Activated naive CD4-positive, alpha-beta T cell treated with anti-CD3 and anti-CD28 coated beads, Interleukin-2, amount 50 U/mL, for 24 hours (primary cell): ENCODE data around the gene PHF11.
A peak's percentile ranks its signal among the peaks of the same experiment; 100 is the strongest.

Experiments
- H3K27ac Mint-ChIP-seq: one replicate; pipeline ENCODE4 v1.8.0; 2021; ENCODE audit warnings: mild to moderate bottlenecking, mixed read lengths
- H3K27me3 Mint-ChIP-seq: one replicate; pipeline ENCODE4 v1.8.0; 2021; ENCODE audit warnings: mixed read lengths
- H3K36me3 Mint-ChIP-seq: one replicate; pipeline ENCODE4 v1.8.0; 2021; ENCODE audit warnings: mixed read lengths
- H3K4me1 Mint-ChIP-seq: one replicate; pipeline ENCODE4 v1.8.0; 2021; ENCODE audit warnings: mixed read lengths
- H3K4me3 Mint-ChIP-seq: one replicate; pipeline ENCODE4 v1.8.0; 2021; ENCODE audit warnings: mild to moderate bottlenecking, mixed read lengths
- H3K9me3 Mint-ChIP-seq: one replicate; pipeline ENCODE4 v1.8.0; 2021; ENCODE audit warnings: mixed read lengths

Gene PHF11

DNA sequence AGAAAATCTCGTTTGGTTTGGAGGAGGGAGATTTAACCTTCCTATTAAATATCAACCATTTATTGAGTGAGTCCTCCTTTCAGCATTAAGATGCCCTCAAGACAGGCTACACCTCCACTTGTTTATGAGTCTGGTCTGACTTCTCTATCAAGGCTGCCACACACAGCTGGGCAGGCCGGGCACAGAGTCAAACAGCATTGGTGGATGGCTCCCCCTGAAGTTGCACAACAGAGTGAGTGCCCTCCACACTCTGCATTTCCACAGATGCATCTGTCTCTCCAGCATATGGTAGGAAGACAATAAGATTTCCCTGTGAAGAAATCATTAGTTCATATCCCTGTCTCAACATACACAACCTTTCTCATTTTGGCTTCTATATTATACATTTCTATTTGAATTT is 31.4 kb downstream of the PHF11 start:
- peak overlapping the region; percentile 70 for H3K27ac Mint-ChIP-seq
- no peaks in the 10 kb centered on the region for H3K27me3 Mint-ChIP-seq

DNA sequence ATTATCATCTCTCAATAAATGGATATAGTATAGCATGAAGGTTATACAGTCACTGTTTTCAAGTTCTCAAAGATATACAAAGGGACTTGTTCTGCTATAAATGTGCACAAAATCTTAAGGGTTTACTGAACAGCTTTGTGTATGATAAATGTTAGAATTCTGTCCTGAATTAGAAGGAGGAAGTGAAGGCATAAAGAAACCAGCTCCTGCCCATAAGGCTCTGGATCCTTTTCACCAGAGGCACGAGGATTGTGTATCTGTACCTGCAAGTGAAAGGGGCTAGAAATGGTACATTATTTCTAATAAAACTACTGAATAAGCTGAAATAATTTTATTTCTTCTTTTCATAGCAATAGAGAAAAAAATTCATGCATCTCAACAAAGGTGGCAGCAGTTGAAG is 32.4 kb downstream of the PHF11 start:
- Mint-ChIP-seq H3K9me3 (no peaks in the 10 kb centered on the region), H3K4me3 (no peak overlapping the region), H3K27me3 (no peaks in the 10 kb centered on the region), H3K4me1 (peaks cover 24% of the 10 kb centered on the region), H3K27ac (peak overlapping the region; percentile 59), H3K36me3 (peaks cover 17% of the 10 kb centered on the region)

More for the DNA sequence above, 31.4 kb downstream of the PHF11 start:
- Mint-ChIP-seq H3K4me3 (no peak overlapping the region), H3K4me1 (peaks cover 18% of the 10 kb centered on the region), H3K9me3 (no peaks in the 10 kb centered on the region), H3K36me3 (peaks cover 15% of the 10 kb centered on the region)

DNA sequence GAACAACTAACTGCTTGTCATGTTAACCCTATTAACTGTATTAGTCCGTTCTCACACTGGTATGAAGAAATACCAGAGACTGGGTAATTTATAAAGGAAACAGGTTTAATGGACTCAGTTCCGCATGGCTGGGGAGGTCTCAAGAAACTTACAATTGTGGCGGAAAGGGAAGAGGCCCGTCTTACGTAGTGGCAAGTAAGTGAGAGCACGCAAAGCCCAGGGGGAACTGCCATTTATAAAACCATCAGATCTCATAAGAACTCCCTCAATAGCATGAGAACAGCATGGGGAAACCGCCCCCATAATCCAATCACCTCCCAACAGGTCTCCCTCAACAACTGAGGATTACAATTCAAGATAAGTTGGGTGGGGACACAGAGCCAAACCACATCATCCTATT is 34.7 kb downstream of the PHF11 start:
- Mint-ChIP-seq H3K27me3 (no peaks in the 10 kb centered on the region), H3K27ac (peak overlapping the region; percentile 83), H3K9me3 (no peaks in the 10 kb centered on the region), H3K36me3 (peaks cover 17% of the 10 kb centered on the region), H3K4me1 (peaks cover 24% of the 10 kb centered on the region), H3K4me3 (no peak overlapping the region)

DNA sequence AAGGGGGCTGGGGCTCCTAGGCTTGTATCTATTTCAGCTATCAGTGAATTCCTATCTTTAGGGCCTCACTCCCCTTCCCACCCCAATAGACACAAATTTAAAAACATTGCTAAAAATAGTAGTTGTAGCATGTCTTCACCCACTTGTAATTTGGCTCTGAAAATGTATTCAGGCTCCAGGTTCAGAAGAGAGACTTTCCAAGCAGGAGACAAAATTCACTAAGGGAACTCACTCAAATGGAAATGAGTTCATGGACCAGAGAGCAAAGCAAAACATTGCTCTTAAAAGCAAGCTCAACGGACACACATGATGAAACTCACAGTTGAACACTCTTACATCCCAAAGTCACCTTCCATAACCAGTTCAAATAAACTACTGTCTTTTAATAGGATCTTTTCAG is 36.8 kb downstream of the PHF11 start:
- peaks cover 19% of the 10 kb centered on the region for H3K4me1 Mint-ChIP-seq
- H3K4me3 Mint-ChIP-seq: no peak overlapping the region
- H3K27me3 Mint-ChIP-seq: no peaks in the 10 kb centered on the region
- no peak overlapping the region for H3K27ac Mint-ChIP-seq
- no peaks in the 10 kb centered on the region for H3K9me3 Mint-ChIP-seq
- peaks cover 16% of the 10 kb centered on the region for H3K36me3 Mint-ChIP-seq

DNA sequence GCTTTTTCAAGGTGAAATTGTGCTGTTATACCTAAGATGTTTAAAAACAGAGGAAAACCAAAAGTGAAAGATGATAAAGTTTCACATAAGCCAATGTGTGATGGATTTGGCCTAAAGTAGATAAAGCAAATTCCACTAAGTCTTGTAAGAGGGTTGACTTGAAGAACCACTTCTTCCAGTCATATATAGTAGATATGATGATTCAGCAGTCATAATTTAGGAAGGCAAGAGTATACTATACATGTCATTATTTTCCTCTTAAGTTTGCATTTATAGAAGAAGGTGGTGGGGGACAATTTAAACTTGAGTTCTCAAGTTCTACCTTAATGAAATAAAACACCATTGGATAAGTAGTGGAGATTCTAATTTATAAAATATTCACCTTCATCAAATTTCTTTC is 37.3 kb downstream of the PHF11 start:
- Mint-ChIP-seq H3K27me3 (no peaks in the 10 kb centered on the region), H3K4me1 (peaks cover 19% of the 10 kb centered on the region), H3K27ac (no peak overlapping the region), H3K36me3 (peaks cover 16% of the 10 kb centered on the region), H3K9me3 (no peaks in the 10 kb centered on the region), H3K4me3 (no peak overlapping the region)

DNA sequence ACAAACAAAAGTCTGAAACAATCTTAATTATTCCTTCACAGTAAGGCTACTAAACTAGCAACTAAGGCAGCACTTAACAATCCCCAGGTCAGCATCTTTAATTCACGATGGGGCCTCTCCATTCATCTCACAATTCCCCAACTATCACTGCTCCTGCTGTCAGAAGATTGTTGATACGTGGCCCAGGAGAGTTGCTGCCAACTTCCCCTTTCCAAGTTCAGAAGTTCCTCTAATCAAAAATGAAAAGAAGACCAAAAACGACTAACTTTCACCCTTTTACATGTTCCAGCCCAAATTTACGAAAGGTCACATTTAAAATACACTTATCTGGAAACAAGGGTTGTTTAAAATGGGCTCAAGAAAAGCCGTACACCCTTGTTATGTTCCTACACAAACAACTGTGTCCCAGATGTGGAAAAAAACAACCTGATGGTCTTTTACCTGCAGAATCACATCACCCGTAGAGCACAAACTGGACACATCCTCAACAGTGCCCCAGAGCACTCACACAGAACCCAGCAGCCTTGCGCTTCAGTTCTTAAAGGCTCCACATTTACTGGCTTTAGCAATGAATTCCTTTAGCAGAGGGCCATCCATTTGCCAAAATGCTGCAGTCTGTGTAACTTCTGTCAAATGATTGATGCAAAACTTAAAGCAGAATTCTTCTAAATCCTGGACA is 38.0 kb downstream of the PHF11 start:
- H3K27me3 Mint-ChIP-seq: no peaks in the 10 kb centered on the region
- H3K27ac Mint-ChIP-seq: no peak overlapping the region
- peaks cover 14% of the 10 kb centered on the region for H3K36me3 Mint-ChIP-seq
- no peak overlapping the region for H3K4me3 Mint-ChIP-seq
- peaks cover 19% of the 10 kb centered on the region for H3K4me1 Mint-ChIP-seq
- H3K9me3 Mint-ChIP-seq: no peaks in the 10 kb centered on the region

DNA sequence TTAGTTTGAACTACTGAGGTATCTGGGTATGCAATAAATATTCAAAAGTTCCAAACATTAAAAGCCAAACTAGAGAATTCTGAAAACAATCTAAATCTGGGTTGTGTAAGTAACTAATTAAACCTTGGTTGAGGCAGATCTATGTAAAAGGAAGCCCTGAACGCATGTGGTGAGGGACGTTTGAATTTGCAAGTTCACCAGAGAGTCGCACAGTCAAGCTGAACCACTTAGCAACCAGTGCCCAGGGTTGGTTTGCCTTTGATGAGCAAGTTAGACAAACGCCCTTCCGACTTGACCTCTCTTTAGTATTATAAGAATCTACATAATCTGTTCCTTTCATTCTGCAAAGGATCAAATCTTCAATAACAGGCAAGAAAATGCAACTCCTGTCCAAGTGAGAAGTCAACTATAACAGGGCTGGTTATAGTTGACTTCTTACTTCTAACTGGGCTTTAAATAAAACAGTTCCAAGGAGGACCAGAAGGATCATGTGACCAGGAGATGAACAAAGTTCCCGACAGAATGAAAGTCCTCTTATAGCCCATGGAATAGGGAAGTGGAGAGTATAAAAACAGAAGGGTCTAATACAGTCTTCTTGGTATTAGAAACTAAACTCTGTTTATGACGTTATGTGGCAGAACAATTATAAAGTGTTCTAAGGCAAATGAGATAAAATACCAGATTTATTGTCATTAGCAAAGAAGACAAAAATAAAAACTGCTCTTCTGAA is 40.6 kb downstream of the PHF11 start:
- Mint-ChIP-seq H3K9me3 (no peaks in the 10 kb centered on the region), H3K4me3 (no peak overlapping the region), H3K27ac (no peak overlapping the region), H3K4me1 (peaks cover 34% of the 10 kb centered on the region), H3K36me3 (peaks cover 6% of the 10 kb centered on the region), H3K27me3 (no peaks in the 10 kb centered on the region)

DNA sequence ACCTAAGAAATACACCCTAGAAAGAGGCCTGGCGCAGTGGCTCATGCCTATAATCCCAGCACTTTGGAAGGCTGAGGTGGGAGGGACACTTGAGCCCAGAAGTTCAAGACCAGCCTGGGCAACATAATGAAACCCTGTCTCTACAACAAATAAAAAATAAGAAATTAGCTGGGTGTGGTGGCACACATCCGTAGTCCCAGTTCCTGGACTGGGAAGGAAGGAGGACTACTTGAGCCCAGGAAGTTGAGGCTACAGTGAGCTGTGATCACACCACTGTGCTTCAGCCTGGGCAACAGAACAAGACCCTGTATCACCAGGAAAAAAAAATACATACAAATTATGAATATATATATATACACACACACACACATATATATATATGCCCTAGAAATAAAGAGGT is 42.7 kb downstream of the PHF11 start:
- H3K27ac Mint-ChIP-seq: no peak overlapping the region

DNA sequence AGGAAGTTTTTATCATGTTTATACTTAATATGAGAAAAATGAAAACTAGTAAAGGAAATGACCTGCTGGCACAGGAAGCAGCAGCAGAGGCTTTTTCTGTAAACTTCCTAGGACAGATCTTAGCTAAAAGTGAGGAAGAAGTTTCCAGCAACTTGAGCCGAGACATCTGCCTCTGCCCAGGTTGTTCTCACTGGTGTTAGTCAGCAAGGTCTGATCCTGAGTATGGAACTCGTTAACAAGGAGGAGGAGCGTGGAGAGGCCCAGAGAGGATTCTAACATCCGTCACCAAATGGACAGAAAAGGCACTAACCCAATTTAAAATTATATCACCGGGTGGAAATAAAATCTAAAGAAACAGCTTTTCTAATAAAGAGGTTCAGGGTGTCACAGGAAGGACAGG is 43.6 kb downstream of the PHF11 start:
- H3K4me3 Mint-ChIP-seq: peak overlapping the region; percentile 86
- H3K27ac Mint-ChIP-seq: peak overlapping the region; percentile 89
- H3K4me1 Mint-ChIP-seq: peaks cover 22% of the 10 kb centered on the region
- peaks cover 3% of the 10 kb centered on the region for H3K36me3 Mint-ChIP-seq
- no peaks in the 10 kb centered on the region for H3K27me3 Mint-ChIP-seq
- no peaks in the 10 kb centered on the region for H3K9me3 Mint-ChIP-seq

More for the DNA sequence above, 42.7 kb downstream of the PHF11 start:
- peaks cover 22% of the 10 kb centered on the region for H3K4me1 Mint-ChIP-seq
- no peaks in the 10 kb centered on the region for H3K9me3 Mint-ChIP-seq
- H3K27me3 Mint-ChIP-seq: no peaks in the 10 kb centered on the region
- H3K4me3 Mint-ChIP-seq: no peak overlapping the region
- H3K36me3 Mint-ChIP-seq: peaks cover 3% of the 10 kb centered on the region

DNA sequence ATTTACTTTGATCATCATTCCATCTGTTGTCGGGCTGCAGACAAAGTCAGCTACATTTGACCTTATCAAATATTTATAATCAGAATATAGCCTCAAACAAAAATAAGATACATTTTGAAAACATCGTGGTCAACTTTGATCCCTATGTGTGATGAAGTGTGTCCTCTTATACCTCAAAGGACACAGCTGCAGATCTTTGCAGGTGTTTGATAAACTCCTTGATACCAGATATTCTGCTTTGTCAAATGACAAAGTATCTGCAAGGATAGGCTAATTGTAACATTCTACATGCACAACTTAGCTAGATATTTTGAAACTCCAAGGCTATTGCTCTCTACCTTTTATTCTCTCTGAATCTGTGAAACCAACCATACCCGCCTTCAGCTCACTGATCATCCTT is 44.0 kb downstream of the PHF11 start:
- H3K27ac Mint-ChIP-seq: peak overlapping the region; percentile 74
- no peaks in the 10 kb centered on the region for H3K27me3 Mint-ChIP-seq
- H3K9me3 Mint-ChIP-seq: no peaks in the 10 kb centered on the region
- peak overlapping the region; percentile 86 for H3K4me3 Mint-ChIP-seq
- peaks cover 3% of the 10 kb centered on the region for H3K36me3 Mint-ChIP-seq
- H3K4me1 Mint-ChIP-seq: peaks cover 22% of the 10 kb centered on the region

DNA sequence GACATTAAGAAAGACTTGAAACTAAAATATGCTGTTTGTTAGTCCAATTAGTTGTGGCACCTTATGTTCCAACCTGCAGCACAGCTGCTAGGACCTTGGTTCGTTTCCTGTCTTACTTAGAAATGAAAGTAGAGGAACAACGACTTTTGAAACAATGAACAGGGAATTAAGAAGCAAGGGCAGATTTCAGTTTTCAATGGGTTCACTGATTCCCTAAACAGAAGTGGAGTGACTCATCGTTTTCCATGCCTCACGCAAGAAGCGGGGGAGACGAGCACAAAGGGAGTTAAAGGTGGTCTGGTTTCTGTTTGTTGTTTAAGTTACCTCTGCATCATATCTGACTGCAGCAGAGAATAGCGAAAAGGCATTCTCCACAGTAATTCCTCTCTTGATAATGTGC is 44.8 kb downstream of the PHF11 start:
- Mint-ChIP-seq H3K4me1 (peaks cover 22% of the 10 kb centered on the region), H3K9me3 (no peaks in the 10 kb centered on the region), H3K4me3 (peak overlapping the region; percentile 86), H3K27ac (peak overlapping the region; percentile 74), H3K27me3 (no peaks in the 10 kb centered on the region), H3K36me3 (peaks cover 3% of the 10 kb centered on the region)

DNA sequence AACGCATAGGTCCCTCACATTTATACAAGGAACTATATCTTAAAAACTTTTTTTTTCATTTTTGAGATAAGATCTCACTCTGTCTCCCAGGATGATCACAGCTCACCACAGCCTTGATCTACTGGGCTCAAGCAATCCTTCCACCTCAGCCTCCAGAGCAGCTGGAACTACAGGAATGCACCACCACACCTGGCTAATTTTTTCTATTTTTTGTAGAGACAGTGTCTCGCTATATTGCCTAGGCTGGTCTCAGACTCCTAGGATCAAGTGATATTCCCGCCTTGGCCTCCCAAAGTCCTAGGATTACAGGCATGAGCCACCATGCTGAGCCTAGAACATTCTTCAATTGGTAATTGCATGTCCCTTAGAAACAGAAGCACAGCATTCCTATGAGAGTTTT is 47.9 kb downstream of the PHF11 start:
- H3K36me3 Mint-ChIP-seq: peaks cover 4% of the 10 kb centered on the region
- H3K4me1 Mint-ChIP-seq: peaks cover 22% of the 10 kb centered on the region
- no peaks in the 10 kb centered on the region for H3K9me3 Mint-ChIP-seq
- H3K27ac Mint-ChIP-seq: no peak overlapping the region
- H3K4me3 Mint-ChIP-seq: no peak overlapping the region
- H3K27me3 Mint-ChIP-seq: no peaks in the 10 kb centered on the region

DNA sequence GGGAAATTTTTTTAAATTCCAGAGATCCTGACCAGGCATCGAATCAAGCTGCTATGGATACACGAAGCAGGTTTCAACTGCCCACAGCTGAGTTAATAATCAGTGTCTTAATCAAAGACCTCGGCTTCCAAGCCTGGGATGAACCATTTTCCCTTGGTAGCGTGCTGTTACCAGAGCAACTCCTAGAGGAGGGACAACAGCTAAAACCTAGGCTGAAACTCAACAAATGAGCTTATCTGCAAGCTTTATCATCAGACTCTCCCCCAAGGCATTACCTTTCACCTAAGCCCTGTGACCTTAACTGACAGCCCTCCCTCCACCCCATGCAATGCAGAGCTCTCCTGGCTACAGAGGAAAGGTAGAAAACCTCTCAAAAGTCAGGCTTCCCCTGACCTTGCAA is 49.9 kb downstream of the PHF11 start:
- H3K27ac Mint-ChIP-seq: no peak overlapping the region
- peaks cover 6% of the 10 kb centered on the region for H3K4me1 Mint-ChIP-seq
- no peak overlapping the region for H3K4me3 Mint-ChIP-seq
- H3K9me3 Mint-ChIP-seq: no peaks in the 10 kb centered on the region
- H3K36me3 Mint-ChIP-seq: peaks cover 11% of the 10 kb centered on the region
- H3K27me3 Mint-ChIP-seq: no peaks in the 10 kb centered on the region

DNA sequence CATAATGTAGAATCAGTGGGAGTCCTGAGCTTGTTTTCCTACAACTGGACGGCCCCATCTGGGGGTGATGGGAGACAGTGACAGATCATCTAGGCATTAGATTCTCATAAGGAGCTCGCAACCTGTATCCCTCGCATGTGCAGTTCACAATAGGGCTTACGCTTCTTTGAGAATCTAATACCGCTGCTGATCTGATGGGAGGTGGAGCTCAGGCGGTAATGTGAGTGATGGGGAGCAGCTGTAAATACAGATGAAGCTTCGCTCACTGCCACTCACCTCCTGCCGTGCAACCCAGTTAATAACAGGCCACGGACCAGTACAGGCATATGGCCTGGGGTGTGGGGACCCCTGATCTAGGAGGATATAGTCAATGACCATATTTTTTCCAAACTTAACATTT is 50.8 kb downstream of the PHF11 start:
- Mint-ChIP-seq H3K27ac (no peak overlapping the region), H3K4me1 (no peaks in the 10 kb centered on the region), H3K4me3 (no peak overlapping the region), H3K9me3 (no peaks in the 10 kb centered on the region), H3K27me3 (no peaks in the 10 kb centered on the region), H3K36me3 (peaks cover 11% of the 10 kb centered on the region)

DNA sequence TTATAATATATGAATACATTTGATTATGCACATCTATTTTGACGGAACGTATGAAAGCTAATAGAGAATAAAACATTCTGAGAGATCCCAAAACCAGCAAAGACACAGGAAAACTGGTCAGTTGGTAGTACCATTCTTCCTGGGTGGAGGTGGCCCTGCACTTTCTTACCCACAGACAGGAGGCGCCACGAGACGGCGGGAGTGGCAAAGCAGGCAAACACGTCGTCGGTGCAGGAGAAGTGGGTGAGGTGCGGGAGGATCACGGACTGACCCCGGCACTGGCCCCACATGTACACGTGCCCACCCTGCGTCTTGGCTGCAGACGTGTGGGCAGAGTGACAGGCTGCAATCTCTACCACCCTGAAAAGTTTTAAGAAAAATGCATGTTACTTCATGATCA is 53.5 kb downstream of the PHF11 start:
- no peak overlapping the region for H3K27ac Mint-ChIP-seq
- no peaks in the 10 kb centered on the region for H3K4me1 Mint-ChIP-seq
- no peaks in the 10 kb centered on the region for H3K9me3 Mint-ChIP-seq
- no peak overlapping the region for H3K4me3 Mint-ChIP-seq
- H3K36me3 Mint-ChIP-seq: peaks cover 21% of the 10 kb centered on the region
- H3K27me3 Mint-ChIP-seq: no peaks in the 10 kb centered on the region

DNA sequence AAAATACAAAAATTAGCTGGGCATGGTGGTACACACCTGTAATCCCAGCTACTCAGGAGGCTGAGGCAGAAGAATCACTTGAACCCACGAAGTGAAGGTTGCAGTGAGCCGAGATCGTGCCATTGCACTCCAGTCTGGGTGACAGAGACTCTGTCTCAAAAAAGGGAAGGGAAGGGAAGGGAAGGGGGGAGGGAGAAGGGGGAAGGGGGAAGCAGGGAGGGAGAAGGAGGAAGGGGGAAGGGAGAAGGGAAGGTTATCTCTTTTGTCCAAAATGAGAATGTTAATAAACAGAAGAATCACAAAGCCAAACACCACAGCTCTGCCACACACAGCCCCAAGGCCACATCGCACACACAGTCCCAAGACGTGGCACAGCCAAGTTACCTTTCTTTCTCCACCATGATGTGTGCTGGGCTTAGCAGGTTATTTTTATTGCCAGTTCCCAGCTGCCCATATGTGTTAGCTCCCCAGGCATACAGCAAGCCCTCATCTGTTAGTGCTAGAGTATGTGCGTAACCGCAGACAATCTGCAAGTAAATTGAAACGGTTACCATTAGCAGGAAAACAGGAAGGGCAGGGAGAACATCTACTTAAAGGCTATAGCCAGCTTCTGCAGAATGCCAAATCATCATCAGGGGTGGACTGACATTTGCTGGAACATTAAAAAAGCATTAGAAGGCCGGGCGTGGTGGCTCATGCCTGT is 55.3 kb downstream of the PHF11 start:
- Mint-ChIP-seq H3K27ac (no peak overlapping the region), H3K27me3 (no peaks in the 10 kb centered on the region), H3K4me3 (no peak overlapping the region), H3K4me1 (no peaks in the 10 kb centered on the region), H3K9me3 (no peaks in the 10 kb centered on the region), H3K36me3 (peaks cover 24% of the 10 kb centered on the region)
